A549 (cell line): ENCODE data around the gene TINAG. TPM values are rescaled to one million over a fixed set of nuclear protein-coding genes. Genes with fewer than 3 reads are reported as not detected.

Experiments used
- ATAC-seq, 2 experiments: fragments of 200-7000 bp in 1 of 2; fragments of >200 bp in 1 of 2; cut with Nextera tagmentation in 1 of 2; cut with Tn5 transposase in 1 of 2; 3 replicates each; pipeline versions ENCODE4 v1.8.0 to v1.9.1; 2018 to 2020; ENCODE audit warnings: mild to moderate bottlenecking in 1 of 2, moderate library complexity in 1 of 2
- CTCF ChIA-PET: fragments of 300-600 bp; sonication (Branson Sonifier 250); formaldehyde crosslinking; extraction: SDS; loops from one replicate; lab custom pipeline; 2021; ENCODE audit warnings: antibody characterized with exemption, inconsistent platforms; lab: Yijun Ruan, JAX
- POLR2A ChIA-PET: fragments of 350-600 bp; formaldehyde crosslinking; extraction: SDS; loops from one replicate; lab custom pipeline; 2021; ENCODE audit warnings: antibody characterized with exemption, inconsistent platforms; lab: Yijun Ruan, JAX
- DNase-seq, 2 experiments: peaks; one replicate each; pipeline versions ENCODE4 v3.0.0 to v3.0.0-alpha.2; 2011 to 2016; ENCODE audit warnings: low read depth in 1 of 2, low spot score in 1 of 2
- FAIRE-seq: peaks from 2 replicates; lab custom pipeline; 2011; peaks lifted over from hg19 to GRCh38; lab: Jason Lieb, UNC
- H3K27ac ChIP-seq, 2 experiments: fragments of >200 bp; sonication (Bioruptor Twin); formaldehyde crosslinking; 3 replicates each; pipeline ENCODE4 v1.5.1; 2016 to 2017
- H3K4me1 ChIP-seq: fragments of >200 bp; sonication (Bioruptor Twin); formaldehyde crosslinking; 3 replicates; pipeline ENCODE4 v1.6.1; 2016
- H3K4me2 ChIP-seq: fragments of >200 bp; sonication (Bioruptor Twin); formaldehyde crosslinking; 3 replicates; pipeline ENCODE4 v1.6.1; 2016
- H3K4me3 ChIP-seq: fragments of >200 bp; sonication (Bioruptor Twin); formaldehyde crosslinking; 3 replicates; pipeline ENCODE4 v1.5.1; 2016
- H3K9me3 ChIP-seq: fragments of >200 bp; sonication (Bioruptor Twin); formaldehyde crosslinking; 3 replicates; pipeline ENCODE4 v1.6.1; 2016
- BHLHE40 ChIP-seq: IDR thresholded peaks from 2 replicates; pipeline ENCODE4 v1.6.1; 2012; ENCODE audit warnings: low read depth, low read length, inconsistent platforms
- CBX2 ChIP-seq: fragments of 200-600 bp; sonication (generic); IDR thresholded peaks from 2 replicates; pipeline ENCODE4 v1.6.1; 2016; ENCODE audit warnings: low read depth, mild to moderate bottlenecking, borderline replicate concordance
- CBX8 ChIP-seq: fragments of 200-600 bp; sonication (generic); IDR thresholded peaks from 2 replicates; pipeline ENCODE4 v1.6.1; 2016
- CEBPB ChIP-seq, 2 experiments: fragments of >200 bp in 1 of 2; sonication (Bioruptor Twin) in 1 of 2; formaldehyde crosslinking in 1 of 2; IDR thresholded peaks; 2 replicates each; pipeline ENCODE4 v1.6.1; 2012 to 2016
- CHD2 ChIP-seq: fragments of 150-350 bp; IDR thresholded peaks from 2 replicates; pipeline ENCODE4 v1.6.1; 2014; ENCODE audit warnings: low read length; ENCODE audit not compliant: partially characterized antibody
- EP300 ChIP-seq, 2 experiments: fragments of >200 bp; sonication (Bioruptor Twin); formaldehyde crosslinking; IDR thresholded peaks; 2 replicates in 1 of 2; 3 replicates in 1 of 2; pipeline ENCODE4 v1.6.1; 2016 to 2017
- ESRRA ChIP-seq: fragments of 150-350 bp; IDR thresholded peaks from 2 replicates; pipeline ENCODE4 v1.6.1; 2014; ENCODE audit warnings: mild to moderate bottlenecking, low read length, borderline replicate concordance
- FOSB ChIP-seq: fragments of 250-450 bp; sonication (Bioruptor Pico); IDR thresholded peaks from 2 replicates; pipeline ENCODE4 v1.5.0; 2020; ENCODE audit warnings: mild to moderate bottlenecking, moderate library complexity
- FOXS1 ChIP-seq: fragments of 250-450 bp; sonication (Bioruptor Pico); IDR thresholded peaks from 2 replicates; pipeline ENCODE4 v1.5.0; 2020; ENCODE audit warnings: mild to moderate bottlenecking, moderate library complexity
- HDAC2 ChIP-seq: fragments of 200-600 bp; sonication (generic); IDR thresholded peaks from 2 replicates; pipeline ENCODE4 v1.6.1; 2016
- HEYL ChIP-seq: fragments of 250-450 bp; sonication (Bioruptor Pico); IDR thresholded peaks from 2 replicates; pipeline ENCODE4 v1.8.0; 2021; ENCODE audit warnings: mild to moderate bottlenecking, moderate library complexity
- HOXA7 ChIP-seq: fragments of 250-450 bp; sonication (Bioruptor Pico); IDR thresholded peaks from 2 replicates; pipeline ENCODE4 v1.5.0; 2020; ENCODE audit warnings: mild to moderate bottlenecking, moderate library complexity
- MYC ChIP-seq: IDR thresholded peaks from 2 replicates; pipeline ENCODE4 v1.6.1; 2012; ENCODE audit warnings: mild to moderate bottlenecking, inconsistent platforms, low read length, improper control_type of control experiment, borderline replicate concordance
- RARB ChIP-seq: fragments of 250-450 bp; sonication (Bioruptor Pico); IDR thresholded peaks from 2 replicates; pipeline ENCODE4 v1.8.0; 2021; ENCODE audit warnings: mild to moderate bottlenecking, moderate library complexity
- RFX5 ChIP-seq: fragments of 450-650 bp; IDR thresholded peaks from 2 replicates; pipeline ENCODE4 v1.7.1; 2014; ENCODE audit warnings: antibody characterized with exemption, mild to moderate bottlenecking, moderate library complexity
- RNF2 ChIP-seq: fragments of 200-600 bp; sonication (generic); IDR thresholded peaks from 2 replicates; pipeline ENCODE4 v1.6.1; 2016; ENCODE audit warnings: low read depth, mild to moderate bottlenecking, antibody characterized with exemption, moderate library complexity, borderline replicate concordance
- SMC3 ChIP-seq: fragments of >200 bp; sonication (Bioruptor Twin); formaldehyde crosslinking; IDR thresholded peaks from 3 replicates; pipeline ENCODE4 v1.6.1; 2018; ENCODE audit warnings: inconsistent platforms
- TFCP2L1 ChIP-seq: fragments of 250-450 bp; sonication (Bioruptor Pico); IDR thresholded peaks from 2 replicates; pipeline ENCODE4 v1.5.0; 2021; ENCODE audit warnings: mild to moderate bottlenecking
- TP53 ChIP-seq: fragments of 250-450 bp; sonication (Bioruptor Pico); IDR thresholded peaks from 2 replicates; pipeline ENCODE4 v1.5.0; 2021; ENCODE audit warnings: mild to moderate bottlenecking, moderate library complexity
- ZC3H11A ChIP-seq: fragments of 450-650 bp; IDR thresholded peaks from 2 replicates; pipeline ENCODE4 v1.6.1; 2014; ENCODE audit warnings: antibody characterized with exemption, mild to moderate bottlenecking
- ZNF302 ChIP-seq: fragments of 250-450 bp; sonication (Bioruptor Pico); IDR thresholded peaks from 2 replicates; pipeline ENCODE4 v1.9.0; 2021; ENCODE audit warnings: inconsistent platforms, mild to moderate bottlenecking, moderate library complexity
- WGBS: methylation state at CpG from one replicate; pipeline ENCODE4 v1.1.6; 2017; ENCODE audit errors: missing lambda C conversion rate; 5-methylcytosine and 5-hydroxymethylcytosine counted together
- polyA plus RNA-seq, 4 experiments: library from polyadenylated mRNA; depleted of rRNA in 3 of 4; stranded (reverse); fragments of >200 nt; fragmentation: RNase III in 1 of 4; extraction: RNeasy Plus Mini Kit Qiagen cat#74134 plus additional on column Dnase treatment in 1 of 4; gene quantifications; 2 replicates in 3 of 4; 3 replicates in 1 of 4; pipeline ENCODE4 v1.2.3, GENCODE V29; 2011 to 2017
- TF ChIP-seq, protein P1 (sequence below): fragments of 150-350 bp; IDR thresholded peaks from 2 replicates; pipeline ENCODE4 v1.6.1; 2014; ENCODE audit warnings: low read depth, mild to moderate bottlenecking, low read length
- TF ChIP-seq, protein P2 (sequence below): fragments of 200-600 bp; sonication (generic); IDR thresholded peaks from 2 replicates; pipeline ENCODE4 v1.6.1; 2016; ENCODE audit warnings: antibody characterized with exemption, mild to moderate bottlenecking, moderate library complexity
- TF ChIP-seq, protein P3 (sequence below): fragments of >200 bp; sonication (Bioruptor Twin); formaldehyde crosslinking; IDR thresholded peaks from 3 replicates; pipeline ENCODE4 v1.6.1; 2016
- TF ChIP-seq, protein P4 (sequence below): IDR thresholded peaks from 2 replicates; pipeline ENCODE4 v1.6.1; 2012
- TF ChIP-seq, protein P5 (sequence below): fragments of 450-650 bp; IDR thresholded peaks from 2 replicates; pipeline ENCODE4 v1.6.1; 2014; ENCODE audit warnings: antibody characterized with exemption

TINAG gene
- polyA plus RNA-seq, 2 of the 4 experiments (the other 2 are of a cell fraction): 0.04 to 0.48 TPM

DNA sequence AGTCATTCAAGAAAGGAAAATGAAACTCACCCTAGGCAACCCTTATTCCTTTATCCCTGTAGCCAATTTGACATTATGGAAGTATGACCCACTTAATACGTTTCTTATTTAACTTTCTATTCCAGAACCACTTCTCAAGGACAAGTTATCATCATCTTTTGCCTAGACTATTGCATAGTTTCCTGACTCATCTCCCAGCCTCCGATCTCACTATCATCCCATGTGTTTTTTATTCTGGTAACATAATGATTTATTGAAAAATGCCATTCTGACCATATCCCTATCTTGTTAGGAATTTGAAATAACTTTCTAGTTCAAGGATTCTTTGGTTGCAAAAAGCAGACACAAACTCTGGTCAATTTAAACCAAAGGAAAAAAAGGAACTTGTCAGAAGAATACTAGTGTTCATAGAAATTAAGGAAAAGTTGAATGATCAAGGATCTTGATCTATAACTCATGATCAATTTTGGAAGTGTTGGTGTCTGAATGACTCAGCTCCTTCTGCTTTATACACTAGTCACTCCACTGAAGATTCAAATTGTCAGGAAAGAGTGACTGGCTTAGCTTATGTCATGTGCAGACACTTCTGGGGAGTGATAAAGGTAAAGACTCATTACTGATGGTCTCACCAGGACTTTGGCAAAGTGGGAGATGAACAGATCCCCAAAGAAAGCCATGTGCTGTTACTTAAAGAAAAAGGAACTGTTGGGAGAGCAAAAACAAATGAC lies 8.5 kb upstream of the TINAG start:
- ATAC-seq: no peak
- no peak for DNase-seq
- ChIA-PET CTCF (no interaction called here), POLR2A (no interaction called here)
- Histone ChIP-seq H3K9me3 (no peaks in the 10 kb centered on the region), H3K4me3 (no peak overlapping the region), H3K4me2 (no peak overlapping the region), H3K4me1 (no peaks in the 10 kb centered on the region), H3K27ac (no peak overlapping the region)
- TF ChIP-seq MYC: no peak
- no peak for TF ChIP-seq CBX8
- no peak for TF ChIP-seq RNF2
- no peak for TF ChIP-seq TFCP2L1 (CRISPR knock-in tag)
- no peak for TF ChIP-seq HDAC2
- TF ChIP-seq, protein P1, sequence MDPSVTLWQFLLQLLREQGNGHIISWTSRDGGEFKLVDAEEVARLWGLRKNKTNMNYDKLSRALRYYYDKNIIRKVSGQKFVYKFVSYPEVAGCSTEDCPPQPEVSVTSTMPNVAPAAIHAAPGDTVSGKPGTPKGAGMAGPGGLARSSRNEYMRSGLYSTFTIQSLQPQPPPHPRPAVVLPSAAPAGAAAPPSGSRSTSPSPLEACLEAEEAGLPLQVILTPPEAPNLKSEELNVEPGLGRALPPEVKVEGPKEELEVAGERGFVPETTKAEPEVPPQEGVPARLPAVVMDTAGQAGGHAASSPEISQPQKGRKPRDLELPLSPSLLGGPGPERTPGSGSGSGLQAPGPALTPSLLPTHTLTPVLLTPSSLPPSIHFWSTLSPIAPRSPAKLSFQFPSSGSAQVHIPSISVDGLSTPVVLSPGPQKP: no peak
- TF ChIP-seq, protein P2, sequence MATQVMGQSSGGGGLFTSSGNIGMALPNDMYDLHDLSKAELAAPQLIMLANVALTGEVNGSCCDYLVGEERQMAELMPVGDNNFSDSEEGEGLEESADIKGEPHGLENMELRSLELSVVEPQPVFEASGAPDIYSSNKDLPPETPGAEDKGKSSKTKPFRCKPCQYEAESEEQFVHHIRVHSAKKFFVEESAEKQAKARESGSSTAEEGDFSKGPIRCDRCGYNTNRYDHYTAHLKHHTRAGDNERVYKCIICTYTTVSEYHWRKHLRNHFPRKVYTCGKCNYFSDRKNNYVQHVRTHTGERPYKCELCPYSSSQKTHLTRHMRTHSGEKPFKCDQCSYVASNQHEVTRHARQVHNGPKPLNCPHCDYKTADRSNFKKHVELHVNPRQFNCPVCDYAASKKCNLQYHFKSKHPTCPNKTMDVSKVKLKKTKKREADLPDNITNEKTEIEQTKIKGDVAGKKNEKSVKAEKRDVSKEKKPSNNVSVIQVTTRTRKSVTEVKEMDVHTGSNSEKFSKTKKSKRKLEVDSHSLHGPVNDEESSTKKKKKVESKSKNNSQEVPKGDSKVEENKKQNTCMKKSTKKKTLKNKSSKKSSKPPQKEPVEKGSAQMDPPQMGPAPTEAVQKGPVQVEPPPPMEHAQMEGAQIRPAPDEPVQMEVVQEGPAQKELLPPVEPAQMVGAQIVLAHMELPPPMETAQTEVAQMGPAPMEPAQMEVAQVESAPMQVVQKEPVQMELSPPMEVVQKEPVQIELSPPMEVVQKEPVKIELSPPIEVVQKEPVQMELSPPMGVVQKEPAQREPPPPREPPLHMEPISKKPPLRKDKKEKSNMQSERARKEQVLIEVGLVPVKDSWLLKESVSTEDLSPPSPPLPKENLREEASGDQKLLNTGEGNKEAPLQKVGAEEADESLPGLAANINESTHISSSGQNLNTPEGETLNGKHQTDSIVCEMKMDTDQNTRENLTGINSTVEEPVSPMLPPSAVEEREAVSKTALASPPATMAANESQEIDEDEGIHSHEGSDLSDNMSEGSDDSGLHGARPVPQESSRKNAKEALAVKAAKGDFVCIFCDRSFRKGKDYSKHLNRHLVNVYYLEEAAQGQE: no peak
- TF ChIP-seq RARB (CRISPR knock-in tag): no peak
- TF ChIP-seq HEYL (CRISPR knock-in tag): no peak
- TF ChIP-seq, protein P3, sequence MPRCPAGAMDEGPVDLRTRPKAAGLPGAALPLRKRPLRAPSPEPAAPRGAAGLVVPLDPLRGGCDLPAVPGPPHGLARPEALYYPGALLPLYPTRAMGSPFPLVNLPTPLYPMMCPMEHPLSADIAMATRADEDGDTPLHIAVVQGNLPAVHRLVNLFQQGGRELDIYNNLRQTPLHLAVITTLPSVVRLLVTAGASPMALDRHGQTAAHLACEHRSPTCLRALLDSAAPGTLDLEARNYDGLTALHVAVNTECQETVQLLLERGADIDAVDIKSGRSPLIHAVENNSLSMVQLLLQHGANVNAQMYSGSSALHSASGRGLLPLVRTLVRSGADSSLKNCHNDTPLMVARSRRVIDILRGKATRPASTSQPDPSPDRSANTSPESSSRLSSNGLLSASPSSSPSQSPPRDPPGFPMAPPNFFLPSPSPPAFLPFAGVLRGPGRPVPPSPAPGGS: no peak
- FAIRE-seq: no peak
- WGBS: 58% methylated on average over 2 of the region's 2 CpGs

DNA sequence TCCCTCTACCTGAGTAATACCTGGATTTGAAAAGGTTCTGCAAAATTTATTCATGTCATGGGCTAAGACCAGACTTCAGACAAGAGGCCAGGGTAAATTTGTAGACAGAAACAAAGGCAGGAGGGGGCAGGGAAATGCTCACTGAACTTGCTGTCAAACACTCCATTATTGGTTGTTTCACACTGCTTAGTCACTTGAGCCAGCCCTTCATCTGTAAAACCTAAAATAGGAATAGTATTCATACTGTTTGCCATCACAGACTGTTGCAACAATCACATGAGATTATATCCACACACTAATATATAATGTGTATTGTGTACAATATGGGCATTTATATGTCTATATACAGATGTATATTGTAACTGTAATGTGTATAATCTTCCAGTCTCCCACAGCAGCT lies 6.5 kb upstream of the TINAG start:
- Histone ChIP-seq H3K9me3 (no peaks in the 10 kb centered on the region), H3K4me1 (no peaks in the 10 kb centered on the region), H3K27ac (no peak overlapping the region), H3K4me3 (no peak overlapping the region), H3K4me2 (no peak overlapping the region)
- DNase-seq: no peak
- no peak for FAIRE-seq
- TF ChIP-seq ZC3H11A: no peak
- no peak for TF ChIP-seq FOSB (CRISPR knock-in tag)
- TF ChIP-seq RFX5: no peak
- TF ChIP-seq FOXS1 (CRISPR knock-in tag): no peak
- TF ChIP-seq EP300 (IDR thresholded peaks at IDR 0.05): no peak
- TF ChIP-seq HOXA7 (CRISPR knock-in tag): no peak
- TF ChIP-seq, protein P4, sequence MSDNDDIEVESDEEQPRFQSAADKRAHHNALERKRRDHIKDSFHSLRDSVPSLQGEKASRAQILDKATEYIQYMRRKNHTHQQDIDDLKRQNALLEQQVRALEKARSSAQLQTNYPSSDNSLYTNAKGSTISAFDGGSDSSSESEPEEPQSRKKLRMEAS: no peak
- TF ChIP-seq RNF2: no peak
- no peak for TF ChIP-seq CHD2
- TF ChIP-seq BHLHE40: no peak
- no peak for TF ChIP-seq CEBPB (IDR thresholded peaks at IDR 0.05)
- TF ChIP-seq, protein P5, sequence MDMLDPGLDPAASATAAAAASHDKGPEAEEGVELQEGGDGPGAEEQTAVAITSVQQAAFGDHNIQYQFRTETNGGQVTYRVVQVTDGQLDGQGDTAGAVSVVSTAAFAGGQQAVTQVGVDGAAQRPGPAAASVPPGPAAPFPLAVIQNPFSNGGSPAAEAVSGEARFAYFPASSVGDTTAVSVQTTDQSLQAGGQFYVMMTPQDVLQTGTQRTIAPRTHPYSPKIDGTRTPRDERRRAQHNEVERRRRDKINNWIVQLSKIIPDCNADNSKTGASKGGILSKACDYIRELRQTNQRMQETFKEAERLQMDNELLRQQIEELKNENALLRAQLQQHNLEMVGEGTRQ: no peak
- no peak for TF ChIP-seq CBX2
- TF ChIP-seq TP53 (CRISPR knock-in tag): no peak
- no peak for TF ChIP-seq ZNF302 (CRISPR knock-in tag)
- TF ChIP-seq ESRRA: no peak
- no peak for TF ChIP-seq SMC3
- CTCF ChIA-PET: no interaction called here
- POLR2A ChIA-PET: no interaction called here
- no peak for ATAC-seq
